HG03095 (cell line): ENCODE data around the gene EDDM13.
"Not testable (repeated sequence)": the region's sequence is repeated elsewhere in the genome, so short reads cannot be mapped to it uniquely, and the experiment has no call there.

Source experiments
- ATAC-seq: cut with Tn5 transposase; IDR thresholded peaks from one replicate; pipeline ENCODE4 v1.9.1; 2021; ENCODE audit warnings: moderate library complexity; ENCODE audit not compliant: unreplicated experiment

EDDM13 gene

DNA sequence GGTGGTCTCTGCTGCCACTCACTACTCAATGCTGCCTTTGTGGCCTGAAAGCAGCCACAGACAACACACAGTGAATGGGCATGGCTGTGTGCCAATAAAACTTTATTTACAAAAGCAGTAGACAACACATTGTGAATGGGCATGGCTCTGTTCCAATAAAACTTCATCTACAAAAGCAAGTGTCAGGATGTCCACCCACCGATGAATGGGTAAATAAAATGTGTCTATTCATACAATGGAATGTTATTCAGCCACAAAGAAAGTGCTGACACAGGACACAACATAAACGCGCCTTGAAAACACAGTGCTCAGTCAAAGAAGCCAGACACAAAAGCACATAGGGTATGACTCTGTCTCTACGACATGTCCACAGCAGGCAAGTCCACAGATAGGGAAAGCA is 22.0 kb downstream of the EDDM13 start:
- ATAC-seq: no peak

GRCh38 chr19:56295531-56296455 is 23.2 kb downstream of the EDDM13 start:
- ATAC-seq: no peak

DNA sequence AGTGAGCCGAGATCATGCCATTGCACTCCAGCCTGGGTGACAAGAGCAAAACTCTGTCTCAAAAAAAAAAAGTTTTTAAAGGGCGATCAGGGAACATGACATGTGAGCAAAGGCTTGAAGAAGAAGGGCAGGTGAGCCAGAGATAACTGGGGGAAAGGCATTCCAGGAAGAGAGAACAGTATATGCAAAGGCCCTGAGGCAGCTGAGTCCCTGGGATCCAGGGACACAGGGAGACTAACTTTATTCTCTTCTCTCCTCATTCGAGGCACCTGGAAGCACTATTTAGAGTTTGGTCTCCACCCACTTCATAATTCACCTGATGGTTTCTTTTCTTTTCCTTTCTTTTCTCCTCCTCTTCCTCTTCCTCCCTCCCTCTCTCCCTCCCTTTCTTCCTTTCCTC is 24.5 kb downstream of the EDDM13 start:
- ATAC-seq: no peak

- ATAC-seq: no peak
Measured at GRCh38 chr19:56299688-56300087, 27.1 kb downstream of the EDDM13 start.

- no peak for ATAC-seq
Measured at GRCh38 chr19:56301155-56301554, 28.6 kb downstream of the EDDM13 start.

GRCh38 chr19:56301886-56302620 is 29.5 kb downstream of the EDDM13 start:
- no peak for ATAC-seq

DNA sequence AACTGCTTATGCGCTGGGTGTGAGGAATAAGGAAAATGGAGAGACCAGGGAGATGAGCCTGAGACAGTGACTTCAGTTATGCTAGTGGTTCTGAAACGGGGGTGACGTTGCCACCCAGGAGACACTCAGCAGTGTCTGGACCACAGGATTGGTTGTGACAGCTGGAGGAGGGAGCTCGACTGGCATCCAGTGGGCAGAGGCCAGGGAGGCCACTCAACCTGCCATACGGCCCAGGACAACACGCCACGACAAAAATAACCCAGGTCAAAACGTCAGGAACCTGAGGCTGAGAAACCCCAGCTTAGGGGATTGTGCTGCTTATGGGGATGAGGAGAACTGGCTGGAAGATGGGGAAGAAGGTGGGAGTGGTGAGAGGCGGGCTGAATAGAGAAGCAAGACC is 31.7 kb downstream of the EDDM13 start:
- no peak for ATAC-seq

DNA sequence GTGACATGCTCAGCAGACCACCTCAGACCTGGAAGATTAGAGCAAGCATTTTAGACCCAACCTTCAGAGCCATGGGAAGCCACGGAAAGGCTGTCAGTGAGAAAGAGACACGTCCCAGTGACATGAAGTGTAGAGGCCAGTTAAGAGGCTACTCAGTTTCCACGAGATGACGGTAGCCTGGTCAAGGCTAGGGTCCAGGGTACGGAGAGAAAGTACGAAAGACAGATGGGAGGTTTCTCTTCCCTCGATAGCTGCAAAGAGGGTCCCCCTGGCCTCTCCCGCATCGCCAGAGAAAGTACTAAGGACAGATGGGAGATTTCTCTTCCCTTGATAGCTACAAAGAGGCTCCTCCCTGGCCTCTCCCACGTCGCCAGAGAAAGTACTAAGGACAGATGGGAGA is 33.5 kb downstream of the EDDM13 start:
- no peak for ATAC-seq

DNA sequence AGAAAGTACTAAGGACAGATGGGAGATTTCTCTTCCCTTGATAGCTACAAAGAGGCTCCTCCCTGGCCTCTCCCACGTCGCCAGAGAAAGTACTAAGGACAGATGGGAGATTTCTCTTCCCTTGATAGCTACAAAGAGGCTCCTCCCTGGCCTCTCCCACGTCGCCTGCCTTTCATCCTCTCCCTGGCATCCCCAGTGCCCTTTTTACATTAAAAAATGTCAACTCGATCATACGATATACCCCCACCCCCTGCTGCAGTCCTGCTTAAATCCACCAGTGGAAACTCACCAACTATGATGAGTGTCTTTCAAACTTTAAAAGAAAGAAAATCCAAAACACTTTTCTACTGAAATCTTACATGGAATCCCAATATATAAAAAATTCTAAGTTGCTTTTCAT is 34.5 kb downstream of the EDDM13 start:
- ATAC-seq: not testable (repeated sequence)

DNA sequence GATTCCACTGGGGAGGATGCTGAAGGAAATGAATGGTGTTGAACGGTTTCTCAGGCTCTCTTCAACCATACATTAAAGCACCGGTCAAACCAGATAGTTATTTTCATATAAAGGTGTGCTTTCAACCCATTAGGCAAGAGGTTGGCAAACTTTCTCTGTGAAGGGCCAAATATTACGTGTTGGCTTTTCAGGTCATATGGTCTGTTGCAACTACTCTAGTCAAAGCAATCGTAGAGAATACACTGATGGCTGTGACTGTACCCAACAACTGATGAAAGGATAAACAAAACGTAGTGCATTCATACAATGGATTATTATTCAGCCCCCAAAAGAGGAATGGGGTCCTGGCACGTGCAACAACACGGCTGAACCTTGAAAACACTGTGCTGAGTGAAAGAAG is 36.2 kb downstream of the EDDM13 start:
- ATAC-seq: no peak

GRCh38 chr19:56309511-56310185 is 37.1 kb downstream of the EDDM13 start:
- no peak for ATAC-seq

DNA sequence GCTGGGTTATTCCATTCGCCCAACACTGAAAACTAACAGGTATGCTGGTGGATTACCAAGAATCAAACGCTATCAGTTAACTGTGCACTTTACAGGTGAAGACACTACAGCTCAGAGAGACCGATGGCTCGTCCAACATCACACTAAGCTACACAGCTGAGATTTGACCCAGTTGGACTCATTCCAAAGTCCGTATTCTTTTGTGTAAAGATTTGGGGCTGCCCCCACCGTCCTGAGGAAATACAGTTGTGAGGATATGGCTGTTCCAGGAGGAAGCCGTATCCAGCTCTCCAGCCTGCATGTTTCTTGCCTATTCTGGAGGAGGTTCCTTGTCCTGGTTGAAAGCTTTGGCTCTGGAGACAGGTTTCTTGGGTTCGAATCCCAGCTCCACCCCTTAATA is 37.9 kb downstream of the EDDM13 start:
- no peak for ATAC-seq

GRCh38 chr19:56312342-56312741 is 39.8 kb downstream of the EDDM13 start:
- ATAC-seq: no peak

DNA sequence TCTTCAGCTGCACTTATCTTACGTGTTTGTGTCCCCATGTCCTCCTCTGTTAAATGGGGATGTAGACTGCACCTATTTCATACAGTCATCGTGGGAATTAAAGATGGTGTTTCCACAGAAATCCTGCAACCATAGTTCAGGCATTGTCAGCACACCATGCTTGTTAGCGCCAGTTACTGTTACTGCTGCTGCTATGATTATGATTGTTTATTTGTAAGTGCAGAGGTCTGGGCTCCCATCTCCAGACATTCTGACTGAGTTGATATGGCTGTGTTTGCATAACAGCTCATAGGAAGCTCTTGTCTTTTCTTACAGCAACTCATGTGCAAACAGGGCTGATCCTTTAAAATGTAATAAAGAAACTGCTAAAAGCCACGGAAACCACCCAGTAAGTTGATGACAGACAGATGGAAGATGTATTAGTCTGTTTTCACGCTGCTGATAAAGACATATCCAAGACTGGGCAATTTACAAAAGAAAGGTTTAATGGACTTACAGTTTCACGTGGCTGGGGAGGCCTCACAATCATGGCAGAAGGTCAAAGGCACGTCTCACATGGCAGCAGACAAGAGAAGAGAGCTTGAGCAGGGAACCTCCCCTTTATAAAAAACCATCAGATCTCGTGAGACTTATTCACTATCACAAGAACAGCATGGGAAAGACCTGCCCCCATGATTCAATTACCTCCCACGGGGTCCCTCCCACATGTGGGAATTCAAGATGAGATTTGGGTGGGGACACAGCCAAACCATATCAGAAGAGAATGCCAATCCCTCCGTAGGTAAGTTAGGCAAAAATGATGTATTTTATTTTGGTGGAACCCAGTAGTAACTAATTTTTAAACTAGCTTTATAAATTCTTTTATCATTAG is 40.5 kb downstream of the EDDM13 start:
- no peak for ATAC-seq

- peak; percentile 13 for ATAC-seq
Measured at GRCh38 chr19:56314018-56314380, 41.5 kb downstream of the EDDM13 start.

- peak; percentile 63 for ATAC-seq
Measured at GRCh38 chr19:56314381-56315076, 42.0 kb downstream of the EDDM13 start, which contains the start of gene ZSCAN5A. Gene ZSCAN5A, minus strand, starts transcription at chr19:56314839. Its CDS starts 89,793 bp downstream, at chr19:56225046.

DNA sequence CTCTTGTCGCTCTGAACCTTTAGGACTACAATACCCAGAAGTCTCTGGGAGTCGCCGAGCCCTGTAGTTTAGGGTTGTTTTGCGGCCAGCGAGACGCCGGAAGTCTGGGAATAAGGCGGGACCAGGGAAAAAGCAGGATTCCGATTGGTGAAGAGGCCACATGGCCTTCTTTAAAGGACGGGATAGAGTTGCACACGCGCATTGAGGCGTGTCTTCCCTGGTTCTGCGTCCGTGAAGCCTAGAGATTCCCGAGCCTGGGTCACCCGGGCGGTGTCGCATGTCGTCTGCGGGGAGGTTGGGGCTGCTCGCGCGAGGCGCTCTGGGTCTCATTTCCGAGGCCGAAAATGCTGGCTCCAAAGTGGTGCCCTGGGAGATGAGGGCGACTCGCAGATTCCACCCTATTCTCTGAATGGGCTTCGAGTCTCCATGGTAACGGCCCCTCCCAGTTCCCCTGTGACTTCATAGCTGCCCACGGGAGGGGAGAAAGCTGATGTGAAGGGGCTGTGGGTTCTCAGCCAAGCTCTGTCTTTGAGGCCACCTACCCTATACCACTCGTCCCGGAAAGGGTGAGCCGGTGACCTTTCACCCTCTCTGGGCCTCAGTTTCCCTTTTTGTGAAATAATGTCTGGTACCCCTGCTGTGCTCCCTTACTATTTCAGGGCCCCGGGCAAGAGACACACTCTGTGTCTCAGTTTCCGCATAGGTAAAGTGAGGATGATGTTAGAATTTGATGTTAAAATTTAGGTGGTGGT is 42.7 kb downstream of the EDDM13 start:
- ATAC-seq: peak; percentile 69

GRCh38 chr19:56316728-56317127 is 44.2 kb downstream of the EDDM13 start:
- no peak for ATAC-seq

- ATAC-seq: no peak
Measured at GRCh38 chr19:56317749-56318148, 45.2 kb downstream of the EDDM13 start.
